A673 (cell line): ENCODE measurements around the gene PPARG.

Experiments used
- CTCF ChIP-seq: fragments of 300-800, 200-600 bp; sonication (generic); conservative IDR thresholded peaks from 2 replicates; pipeline ENCODE4 v1.5.1; 2017; ENCODE audit warnings: low read depth, mild to moderate bottlenecking, antibody characterized with exemption, low read length, moderate library complexity, mixed read lengths
- EZH2 ChIP-seq: fragments of 200-600 bp; sonication (generic); IDR thresholded peaks from 2 replicates; pipeline ENCODE4 v1.6.1; 2017; ENCODE audit warnings: borderline replicate concordance, low read depth, mild to moderate bottlenecking, mixed read lengths, antibody characterized with exemption, low read length; ENCODE audit not compliant: poor library complexity, severe bottlenecking

GRCh38 chr3:12401208-12401607 is 112.3 kb downstream of the PPARG start:
- TF ChIP-seq CTCF (no peak), EZH2 (no peak)
